ENCODE measurements around the gene POLD2. TPM values are rescaled to one million over a fixed set of nuclear protein-coding genes. Genes with fewer than 3 reads are reported as not detected.

The POLD2 gene
- total RNA-seq, 4 donors from 2014 or later, result 33.9 to 87.9 (median 71.0) TPM

GRCh38 chr7:44117801-44118429, 5.4 kb downstream of the POLD2 start:
- H3K36me3 ChIP-seq, result peaks cover 0 to 88% (median 0%) of the 10 kb centered on the region in 3 donors
- no peak overlapping the region for H3K27ac ChIP-seq
- no peak overlapping the region for H3K4me3 ChIP-seq
- TF ChIP-seq EP300 (IDR thresholded peaks at IDR 0.05) (no peak), CTCF (IDR thresholded peaks at IDR 0.05) (no peak), POLR2A (IDR thresholded peaks at IDR 0.05) (no peak)
- WGBS, 2 donors, result 89 to 90% methylated on average over 6 to 13 of the region's 13 CpGs
- H3K9me3 ChIP-seq, result no peaks in the 10 kb centered on the region
- H3K4me1 ChIP-seq, result peaks cover 0 to 27% (median 8%) of the 10 kb centered on the region in 4 donors
- DNase-seq (ENCODE audit: low spot score in 2 of 2), result no peak
- H3K27me3 ChIP-seq, result no peaks in the 10 kb centered on the region

- H3K27ac ChIP-seq, result no peak overlapping the region
- no peaks in the 10 kb centered on the region for H3K27me3 ChIP-seq
- H3K4me1 ChIP-seq, result peaks cover 0 to 18% (median 0%) of the 10 kb centered on the region in 4 donors
- TF ChIP-seq POLR2A (IDR thresholded peaks at IDR 0.05) (no peak), CTCF (IDR thresholded peaks at IDR 0.05) (no peak), EP300 (IDR thresholded peaks at IDR 0.05) (no peak)
- H3K4me3 ChIP-seq, result no peak overlapping the region
- H3K9me3 ChIP-seq, result no peaks in the 10 kb centered on the region
- H3K36me3 ChIP-seq, result peaks cover 0 to 97% (median 0%) of the 10 kb centered on the region in 3 donors
- no peak for DNase-seq (ENCODE audit: low spot score in 2 of 2)
- WGBS, 2 donors, result 84 to 90% methylated on average over 16 to 25 of the region's 25 CpGs
These were observed 6.3 kb downstream of the POLD2 start for GRCh38 chr7:44116789-44117666.

- H3K9me3 ChIP-seq, result no peaks in the 10 kb centered on the region
- no peak overlapping the region for H3K4me3 ChIP-seq
- H3K27ac ChIP-seq, result no peak overlapping the region
- H3K36me3 ChIP-seq, result peaks cover 0 to 100% (median 0%) of the 10 kb centered on the region in 3 donors
- H3K4me1 ChIP-seq, result peaks cover 0 to 10% (median 0%) of the 10 kb centered on the region in 4 donors
- DNase-seq (ENCODE audit: low spot score in 2 of 2), result no peak
- no peaks in the 10 kb centered on the region for H3K27me3 ChIP-seq
- 80 to 81% methylated on average over 12 to 16 of the region's 17 CpGs for WGBS, 2 donors
- TF ChIP-seq EP300 (IDR thresholded peaks at IDR 0.05) (no peak), POLR2A (IDR thresholded peaks at IDR 0.05) (no peak), CTCF (IDR thresholded peaks at IDR 0.05) (no peak)
These were observed 7.1 kb downstream of the POLD2 start for GRCh38 chr7:44116087-44116788.

- no peak overlapping the region for H3K27ac ChIP-seq
- H3K36me3 ChIP-seq, result peaks cover 0 to 100% (median 0%) of the 10 kb centered on the region in 3 donors
- TF ChIP-seq EP300 (IDR thresholded peaks at IDR 0.05), result no peak
- TF ChIP-seq CTCF (IDR thresholded peaks at IDR 0.05), result no peak
- no peak for TF ChIP-seq POLR2A (IDR thresholded peaks at IDR 0.05)
- H3K4me1 ChIP-seq, result peaks cover 0 to 4% (median 0%) of the 10 kb centered on the region in 4 donors
- DNase-seq (ENCODE audit: low spot score in 2 of 2), result no peak
- WGBS, 2 donors, result 77 to 88% methylated on average over 5 to 12 of the region's 12 CpGs
- no peaks in the 10 kb centered on the region for H3K9me3 ChIP-seq
- no peak overlapping the region for H3K4me3 ChIP-seq
- no peaks in the 10 kb centered on the region for H3K27me3 ChIP-seq
These were observed 8.6 kb downstream of the POLD2 start for GRCh38 chr7:44114586-44115310.
